OCI-LY3 (cell line): ENCODE results near the gene SPTAN1.

Experiments used
- CTCF ChIP-seq: fragments of 200-600, 300-600 bp; sonication (generic); IDR thresholded peaks from 2 replicates; pipeline ENCODE4 v1.5.1; 2014; ENCODE audit warnings: antibody characterized with exemption, low read length, low read depth
- EZH2phosphoT487 ChIP-seq: fragments of 200-600 bp; shearing (Covaris generic); IDR thresholded peaks from 2 replicates; pipeline ENCODE4 v1.6.1; 2018; ENCODE audit warnings: antibody characterized with exemption, mixed run types, low read depth

- TF ChIP-seq CTCF (no peak), EZH2phosphoT487 (no peak)
Observed at GRCh38 chr9:128603697-128604096, 51.3 kb downstream of the SPTAN1 start.
